Raji (cell line): ENCODE measurements around the gene GDPD2.

Experiments used
- POLR2A ChIP-seq: IDR thresholded peaks from 2 replicates; pipeline ENCODE4 v1.6.1; 2011; ENCODE audit warnings: low read depth, low read length, control low read depth; ENCODE audit not compliant: insufficient read depth

GDPD2 gene

GRCh38 chrX:70452143-70452733, 29.1 kb downstream of the GDPD2 start:
- TF ChIP-seq POLR2A: no peak

- no peak for TF ChIP-seq POLR2A
These were observed 30.0 kb downstream of the GDPD2 start for GRCh38 chrX:70453024-70453618.

GRCh38 chrX:70454441-70455365, 31.6 kb downstream of the GDPD2 start:
- no peak for TF ChIP-seq POLR2A

- TF ChIP-seq POLR2A: no peak
These were observed 32.5 kb downstream of the GDPD2 start for GRCh38 chrX:70455366-70456202.

- no peak for TF ChIP-seq POLR2A
These were observed 33.1 kb downstream of the GDPD2 start for GRCh38 chrX:70456256-70456655.

GRCh38 chrX:70461026-70461425, 37.9 kb downstream of the GDPD2 start:
- no peak for TF ChIP-seq POLR2A

GRCh38 chrX:70464051-70464450, 40.9 kb downstream of the GDPD2 start:
- no peak for TF ChIP-seq POLR2A

- TF ChIP-seq POLR2A: no peak
These were observed 43.9 kb downstream of the GDPD2 start for GRCh38 chrX:70466968-70467367.

- TF ChIP-seq POLR2A: no peak
These were observed 45.6 kb downstream of the GDPD2 start for GRCh38 chrX:70468709-70469108.

- no peak for TF ChIP-seq POLR2A
These were observed 47.8 kb downstream of the GDPD2 start for GRCh38 chrX:70470850-70471289.

GRCh38 chrX:70476166-70476933, 53.2 kb downstream of the GDPD2 start:
- no peak for TF ChIP-seq POLR2A

GRCh38 chrX:70476934-70477733, 54.0 kb downstream of the GDPD2 start:
- TF ChIP-seq POLR2A: no peak

- no peak for TF ChIP-seq POLR2A
These were observed 54.6 kb downstream of the GDPD2 start for GRCh38 chrX:70477734-70478075.

GRCh38 chrX:70478526-70479245, 55.6 kb downstream of the GDPD2 start:
- TF ChIP-seq POLR2A: no peak
